NT2/D1 (cell line): ENCODE results near the gene MYZAP.

Source experiments
- SUZ12 ChIP-seq: IDR thresholded peaks from 2 replicates; pipeline ENCODE4 v1.6.1; 2011; ENCODE audit not compliant: insufficient read length, insufficient read depth; ENCODE audit errors: extremely low read depth
- YY1 ChIP-seq: IDR thresholded peaks from 2 replicates; pipeline ENCODE4 v1.6.1; 2011; ENCODE audit not compliant: insufficient read length, insufficient read depth

GRCh38 chr15:57698243-57698642 lies 106.5 kb downstream of the MYZAP start:
- TF ChIP-seq YY1 (no peak), SUZ12 (no peak)
